AG04450 (cell line): ENCODE data around the gene UACA. TPM values are rescaled to one million over a fixed set of nuclear protein-coding genes. Genes with fewer than 3 reads are reported as not detected.

ENCODE experiments used
- CTCF ChIA-PET: fragments of 300-600, 350-600 bp; formaldehyde crosslinking; extraction: SDS; loops from one replicate; lab custom pipeline; 2022; ENCODE audit warnings: antibody characterized with exemption, inconsistent platforms; lab: Charles Lee
- POLR2A ChIA-PET: fragments of 350-600 bp; formaldehyde crosslinking; extraction: SDS; loops from one replicate; lab custom pipeline; 2021; ENCODE audit warnings: antibody characterized with exemption, inconsistent platforms; lab: Yijun Ruan, JAX
- DNase-seq: peaks from one replicate; pipeline ENCODE4 v3.0.0-alpha.2; 2011; ENCODE audit warnings: low read depth, low spot score
- H3K27ac ChIP-seq: one replicate; pipeline ENCODE4 v1.5.1; 2012; ENCODE audit warnings: low read depth, low read length, control low read depth
- H3K27me3 ChIP-seq: one replicate; pipeline ENCODE4 v1.6.0; 2012; ENCODE audit warnings: low read length; ENCODE audit not compliant: control insufficient read depth, insufficient read depth
- H3K4me3 ChIP-seq: 2 replicates; pipeline ENCODE4 v1.5.1; 2011; ENCODE audit warnings: mild to moderate bottlenecking, low read depth, low read length, control low read depth
- H3K9me3 ChIP-seq: 2 replicates; pipeline ENCODE4 v1.5.1; 2012; ENCODE audit warnings: low read length; ENCODE audit not compliant: control insufficient read depth, insufficient read depth
- polyA plus RNA-seq: library from polyadenylated mRNA; depleted of rRNA; stranded (reverse); fragments of >200 nt; gene quantifications from 2 replicates; pipeline ENCODE4 v1.2.3, GENCODE V29; 2011
- TF ChIP-seq, protein P1 (sequence below): IDR thresholded peaks from 2 replicates; pipeline ENCODE4 v1.5.1; 2011; ENCODE audit warnings: low read depth, low read length, control low read depth, inconsistent platforms

UACA gene
- polyA plus RNA-seq, 1 experiment: 134 TPM

DNA sequence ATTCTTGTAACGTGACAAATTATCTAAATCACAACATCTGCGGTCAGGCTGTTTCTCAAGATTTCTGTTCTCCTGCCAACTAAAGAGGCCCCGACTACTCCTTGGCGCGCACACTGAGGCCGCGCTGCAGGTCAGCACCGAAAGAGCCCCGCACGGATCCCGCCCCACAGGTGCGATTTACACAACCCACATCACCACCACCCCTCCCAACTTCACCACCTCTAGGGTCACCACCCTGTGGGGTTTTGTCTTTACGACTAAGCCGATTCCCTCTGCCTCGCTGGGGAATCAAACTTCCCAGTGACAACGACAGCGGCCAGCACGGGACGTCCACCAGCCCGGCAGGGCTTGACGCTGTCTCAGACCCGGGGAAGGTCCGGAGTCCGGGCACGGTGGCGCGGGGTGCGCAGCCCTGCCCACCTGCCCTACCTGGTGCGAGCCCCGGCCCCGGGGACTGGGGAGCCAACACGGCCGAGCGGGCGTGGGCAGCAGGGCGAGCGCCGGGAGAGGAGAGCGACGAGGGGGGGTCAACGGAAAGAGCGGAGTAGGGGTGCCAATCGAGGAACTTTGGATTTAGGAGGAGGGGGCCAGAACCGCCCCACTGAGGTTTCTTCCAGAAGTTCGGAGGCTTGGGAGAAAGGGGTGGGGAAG is 764 bp downstream of the UACA start:
- TF ChIP-seq, protein P1, sequence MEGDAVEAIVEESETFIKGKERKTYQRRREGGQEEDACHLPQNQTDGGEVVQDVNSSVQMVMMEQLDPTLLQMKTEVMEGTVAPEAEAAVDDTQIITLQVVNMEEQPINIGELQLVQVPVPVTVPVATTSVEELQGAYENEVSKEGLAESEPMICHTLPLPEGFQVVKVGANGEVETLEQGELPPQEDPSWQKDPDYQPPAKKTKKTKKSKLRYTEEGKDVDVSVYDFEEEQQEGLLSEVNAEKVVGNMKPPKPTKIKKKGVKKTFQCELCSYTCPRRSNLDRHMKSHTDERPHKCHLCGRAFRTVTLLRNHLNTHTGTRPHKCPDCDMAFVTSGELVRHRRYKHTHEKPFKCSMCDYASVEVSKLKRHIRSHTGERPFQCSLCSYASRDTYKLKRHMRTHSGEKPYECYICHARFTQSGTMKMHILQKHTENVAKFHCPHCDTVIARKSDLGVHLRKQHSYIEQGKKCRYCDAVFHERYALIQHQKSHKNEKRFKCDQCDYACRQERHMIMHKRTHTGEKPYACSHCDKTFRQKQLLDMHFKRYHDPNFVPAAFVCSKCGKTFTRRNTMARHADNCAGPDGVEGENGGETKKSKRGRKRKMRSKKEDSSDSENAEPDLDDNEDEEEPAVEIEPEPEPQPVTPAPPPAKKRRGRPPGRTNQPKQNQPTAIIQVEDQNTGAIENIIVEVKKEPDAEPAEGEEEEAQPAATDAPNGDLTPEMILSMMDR: no peak
- H3K4me3 ChIP-seq: peak overlapping the region; percentile 85
- DNase-seq: no peak
- no peaks in the 10 kb centered on the region for H3K27me3 ChIP-seq
- ChIA-PET CTCF (interaction anchor here (1.3 kb wide), 1 partner anchor 40 kb away, joined by 7 read pairs; no protein-coding TSS in a partner anchor), POLR2A (no interaction called here)
- H3K27ac ChIP-seq: peak overlapping the region; percentile 71
- H3K9me3 ChIP-seq: no peaks in the 10 kb centered on the region

DNA sequence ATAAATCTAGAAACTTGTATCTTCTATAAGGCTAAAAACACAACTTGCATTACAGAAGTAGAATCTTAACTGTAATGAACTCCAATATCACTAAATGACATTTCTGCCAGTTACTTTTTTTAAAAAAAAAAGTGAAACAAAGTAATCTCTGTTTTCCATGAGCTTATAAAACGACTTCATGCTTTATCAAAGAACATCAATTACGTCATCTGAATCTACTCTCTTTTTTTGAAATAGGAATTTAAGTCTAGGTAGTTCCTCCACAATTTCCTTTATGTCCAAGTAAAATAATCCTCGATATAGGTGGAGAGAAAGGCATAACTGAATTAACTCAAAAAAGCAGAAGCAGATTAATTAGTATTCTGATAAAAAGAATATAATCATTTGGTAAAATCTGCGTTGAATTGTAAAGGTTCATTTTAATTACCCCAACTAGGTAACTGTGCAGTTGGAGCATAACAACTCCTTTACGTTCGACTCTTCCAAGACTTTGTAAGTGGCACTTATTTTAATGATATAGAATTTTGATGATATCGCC is 1.4 kb downstream of the UACA start:
- no peak overlapping the region for H3K27ac ChIP-seq
- peak overlapping the region; percentile 85 for H3K4me3 ChIP-seq
- no peaks in the 10 kb centered on the region for H3K27me3 ChIP-seq
- DNase-seq: no peak
- CTCF ChIA-PET: interaction anchor here (0.7 to 1.5 kb wide), 5 partner anchors 10 to 113 kb away, joined by 3 to 11 read pairs (median 4); no protein-coding TSS in a partner anchor
- POLR2A ChIA-PET: interaction anchor here (1.0 kb wide), 1 partner anchor 33 kb away, joined by 3 read pairs; no protein-coding TSS in a partner anchor
- no peaks in the 10 kb centered on the region for H3K9me3 ChIP-seq
- TF ChIP-seq, protein P1: no peak

DNA sequence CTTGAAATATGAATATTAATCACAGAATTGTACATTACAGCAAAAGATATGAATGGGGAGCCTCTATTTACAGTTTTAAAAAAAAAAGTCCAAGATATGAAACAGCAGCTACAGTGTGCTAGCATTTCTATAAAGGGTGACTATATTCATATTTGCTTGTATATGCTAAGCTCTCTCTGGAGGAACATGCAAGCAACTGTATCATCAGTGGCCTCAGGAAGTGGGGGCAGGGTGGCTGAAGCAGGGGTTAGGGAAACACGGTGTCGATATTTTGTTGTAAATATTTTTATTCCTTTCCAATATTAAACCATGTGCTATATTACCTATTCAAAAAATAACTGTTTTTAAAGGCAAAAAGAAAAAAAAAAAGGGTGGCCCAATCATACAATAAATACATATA is 2.3 kb downstream of the UACA start:
- DNase-seq: no peak
- POLR2A ChIA-PET: interaction anchor here (1.0 kb wide), 1 partner anchor 34 kb away, joined by 3 read pairs; no protein-coding TSS in a partner anchor
- Histone ChIP-seq H3K27ac (no peak overlapping the region), H3K4me3 (peak overlapping the region; percentile 85), H3K9me3 (no peaks in the 10 kb centered on the region), H3K27me3 (no peaks in the 10 kb centered on the region)
- TF ChIP-seq, protein P1: no peak
- CTCF ChIA-PET: interaction anchor here (0.6 to 1.7 kb wide), 6 partner anchors 9 to 114 kb away, joined by 3 to 11 read pairs (median 4); no protein-coding TSS in a partner anchor

DNA sequence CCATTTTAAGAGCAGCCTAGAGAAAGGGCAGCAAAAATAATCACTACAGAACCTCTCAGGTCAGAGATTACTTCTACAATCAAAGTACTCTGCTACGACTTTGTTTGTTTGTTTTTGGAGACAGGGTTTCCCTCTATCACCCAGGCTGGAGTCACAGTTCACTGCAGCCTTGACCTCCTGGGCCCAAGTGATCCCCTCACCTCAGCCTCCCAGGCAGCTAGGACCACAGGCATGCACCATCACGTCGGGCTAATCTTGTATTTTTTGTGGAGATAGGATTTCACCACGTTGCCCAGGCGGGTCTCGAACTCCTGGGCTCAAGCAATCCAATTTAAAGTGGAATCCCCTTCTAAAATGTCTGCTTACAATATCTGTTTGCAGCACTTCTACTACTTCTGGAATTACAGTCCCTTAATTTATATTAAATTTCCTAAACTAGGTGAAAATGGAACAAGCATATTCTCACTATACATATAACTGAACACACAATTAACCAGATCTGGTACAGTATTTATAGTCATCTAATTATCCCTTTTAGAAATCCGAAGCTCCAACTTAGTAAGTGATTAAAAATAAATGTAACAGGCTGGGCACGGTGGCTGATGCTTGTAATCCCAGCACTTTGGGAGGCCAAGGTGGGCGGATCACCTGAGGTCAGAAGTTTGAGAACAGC is 4.4 kb downstream of the UACA start:
- H3K27me3 ChIP-seq: no peaks in the 10 kb centered on the region
- H3K27ac ChIP-seq: no peak overlapping the region
- ChIA-PET CTCF (interaction anchor here (0.9 kb wide), 1 partner anchor 53 kb away, joined by 3 read pairs; no protein-coding TSS in a partner anchor), POLR2A (no interaction called here)
- DNase-seq: no peak
- peak overlapping the region; percentile 34 for H3K4me3 ChIP-seq
- no peaks in the 10 kb centered on the region for H3K9me3 ChIP-seq
- TF ChIP-seq, protein P1: no peak
